Measurements from ENCODE around the gene TTC39B.
"Not testable (repeated sequence)": the region's sequence is repeated elsewhere in the genome, so short reads cannot be mapped to it uniquely, and the experiment has no call there.

TTC39B gene
- 66.2 to 80.3 reads per million in 2 experiments for total RNA-seq

DNA sequence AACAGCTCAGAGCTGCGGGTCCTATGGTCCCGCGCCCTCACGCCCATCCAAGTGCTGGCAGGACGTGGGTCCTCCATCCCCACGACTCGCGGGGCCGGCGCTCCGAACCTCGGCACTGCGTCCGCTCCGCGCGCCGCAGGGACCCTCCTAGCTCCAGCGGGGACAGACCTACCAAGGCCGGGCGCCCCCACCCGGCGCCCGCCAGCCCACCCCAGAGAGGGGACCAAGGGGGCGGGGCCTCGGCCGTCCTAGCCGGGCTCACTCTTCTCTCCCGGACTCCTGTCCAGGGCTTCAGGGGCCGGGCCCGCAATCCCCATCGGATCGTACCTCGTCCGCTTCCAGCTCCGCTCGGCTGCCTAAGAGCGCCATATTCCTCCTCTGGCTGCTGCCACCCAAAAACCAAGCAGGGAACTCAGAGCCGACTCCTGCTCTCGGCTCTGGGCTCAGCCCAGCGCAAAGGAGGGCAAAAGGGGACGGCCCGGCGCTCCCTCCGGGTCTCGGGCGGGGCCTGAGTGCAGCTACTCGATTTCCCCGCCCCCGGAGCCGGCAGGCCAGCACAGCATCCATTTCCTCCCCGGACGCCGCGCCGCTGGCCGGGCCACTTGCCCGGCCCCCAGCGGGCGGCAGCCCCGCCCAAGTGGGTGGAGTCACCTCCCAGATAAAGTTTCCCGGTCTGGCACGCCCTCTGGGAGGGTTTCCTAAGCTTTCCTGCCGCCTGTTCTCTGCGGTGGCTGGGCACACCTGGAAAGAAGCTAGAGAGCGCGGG is at the start of gene TTC39B:
TTC39B (minus strand) TSS at position 460 of the 766 bp plus-strand sequence; CDS start at position 369, 91 bp downstream.
- peak; percentile 63 for DNase-seq (ENCODE audit: low read depth)

DNA sequence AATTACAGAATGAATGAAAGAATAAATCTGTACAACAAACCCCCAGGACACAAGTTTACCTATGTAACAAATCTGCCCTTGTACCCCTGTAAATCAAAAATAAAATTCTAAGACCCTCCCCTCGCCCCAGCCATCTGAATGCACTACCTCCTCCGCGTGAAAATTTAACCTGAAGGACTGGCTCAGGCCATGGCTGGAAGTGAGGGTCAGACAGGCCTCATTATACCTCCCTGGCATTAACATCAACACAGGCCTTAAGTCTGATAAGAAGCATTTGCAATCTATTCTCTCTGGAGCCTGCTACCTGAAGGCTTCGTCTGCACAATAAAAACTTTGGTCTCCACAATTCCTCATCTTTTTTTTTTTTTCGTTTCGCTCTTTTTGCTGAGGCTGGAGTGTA is 48.7 kb upstream of the TTC39B start:
- DNase-seq (ENCODE audit: low read depth), result no peak

DNA sequence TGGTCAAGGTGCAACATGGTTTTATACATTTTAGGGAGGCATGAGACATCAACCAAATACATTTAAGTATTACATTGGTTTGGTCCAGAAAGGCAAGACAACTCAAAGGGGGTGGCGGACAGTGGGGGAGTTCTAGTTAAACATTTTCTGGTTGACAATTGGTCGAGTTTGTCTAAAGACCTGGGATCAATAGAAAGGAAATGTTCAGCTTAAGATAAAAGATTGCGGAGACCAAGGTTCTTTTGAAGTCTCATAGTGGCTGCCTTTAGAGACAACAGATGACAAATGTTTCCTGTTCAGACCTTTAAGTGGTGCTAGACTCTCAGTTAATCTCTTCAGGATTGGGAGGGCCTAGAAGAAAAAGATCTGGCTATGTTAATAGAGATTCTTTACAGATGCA is 47.7 kb upstream of the TTC39B start:
- no peak for DNase-seq (ENCODE audit: low read depth)

DNA sequence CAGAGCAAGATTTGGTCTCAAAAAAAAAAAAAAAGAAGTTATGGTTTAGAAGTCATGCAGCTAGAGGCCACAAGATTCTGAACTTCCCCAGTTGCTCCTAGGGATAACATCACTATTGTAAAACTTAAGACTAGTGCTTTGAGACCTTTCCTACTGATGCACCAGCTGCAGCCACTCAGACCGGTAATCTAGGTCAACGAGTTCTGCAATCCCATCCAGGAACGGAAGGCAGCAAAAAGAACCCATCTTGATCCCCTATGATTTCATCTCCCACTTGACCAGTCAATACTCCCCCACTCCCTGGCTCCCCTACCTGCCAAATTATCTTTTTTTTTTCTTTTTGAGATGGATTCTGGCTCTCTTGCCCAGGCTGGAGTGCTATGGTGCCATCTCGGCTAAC is 46.9 kb upstream of the TTC39B start:
- no peak for DNase-seq (ENCODE audit: low read depth)

DNA sequence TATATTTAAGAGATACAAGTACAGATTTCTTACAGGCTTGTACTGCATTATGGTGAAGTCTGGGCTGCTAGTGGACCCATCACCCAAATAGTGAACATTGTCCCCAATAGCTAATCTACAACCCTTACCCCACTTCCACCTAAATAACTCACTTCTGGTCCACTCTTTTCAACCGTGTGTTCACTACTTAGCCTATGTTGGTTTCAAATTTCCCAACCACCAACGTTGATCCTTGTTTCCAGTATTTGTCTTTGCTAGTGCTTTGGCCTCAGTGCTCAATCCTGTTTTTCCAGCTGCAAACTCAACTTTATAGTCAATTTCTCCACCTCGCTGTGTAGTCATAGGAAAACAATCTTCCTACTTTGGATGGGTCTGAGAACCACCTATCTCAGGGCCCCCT is 45.3 kb upstream of the TTC39B start:
- no peak for DNase-seq (ENCODE audit: low read depth)

DNA sequence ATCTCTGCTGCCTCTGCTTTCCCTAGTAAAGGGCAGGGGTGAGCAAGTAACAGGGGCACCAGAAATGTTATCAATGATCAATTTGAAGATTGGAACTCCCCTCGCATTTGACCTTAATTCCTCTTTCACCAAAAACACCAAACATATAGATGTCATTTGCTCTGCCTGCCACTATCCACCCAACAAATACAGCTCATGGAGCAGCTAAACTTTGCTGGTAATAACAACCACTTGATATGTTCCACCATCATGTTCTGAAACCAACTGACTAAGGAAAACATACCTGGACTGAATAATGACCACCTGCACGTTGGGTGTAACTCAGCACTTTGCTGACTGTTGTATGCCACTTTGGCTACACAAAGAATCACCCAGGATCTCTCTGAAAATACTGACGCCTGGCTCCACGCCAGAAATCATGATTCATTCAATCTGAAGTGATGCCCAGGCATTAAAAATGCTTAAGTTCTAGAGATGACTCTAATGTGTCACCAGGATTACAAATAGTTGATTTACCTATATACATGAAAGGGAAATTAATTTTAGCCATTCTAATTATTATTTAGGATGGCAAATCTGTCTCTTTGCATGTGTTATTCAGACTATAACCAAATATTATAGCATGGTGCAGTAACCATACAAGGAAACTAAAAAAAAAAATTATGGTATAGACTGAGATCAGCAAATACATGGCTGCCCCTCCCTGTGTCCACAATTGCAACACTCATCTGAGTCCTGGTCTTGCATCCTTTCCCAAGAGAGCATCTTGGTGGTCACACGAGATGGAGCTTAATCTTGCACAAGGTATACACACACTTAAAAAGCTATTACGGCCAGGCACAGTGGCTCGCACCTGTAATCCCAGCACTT is 43.1 kb upstream of the TTC39B start:
- DNase-seq (ENCODE audit: low read depth), result no peak

DNA sequence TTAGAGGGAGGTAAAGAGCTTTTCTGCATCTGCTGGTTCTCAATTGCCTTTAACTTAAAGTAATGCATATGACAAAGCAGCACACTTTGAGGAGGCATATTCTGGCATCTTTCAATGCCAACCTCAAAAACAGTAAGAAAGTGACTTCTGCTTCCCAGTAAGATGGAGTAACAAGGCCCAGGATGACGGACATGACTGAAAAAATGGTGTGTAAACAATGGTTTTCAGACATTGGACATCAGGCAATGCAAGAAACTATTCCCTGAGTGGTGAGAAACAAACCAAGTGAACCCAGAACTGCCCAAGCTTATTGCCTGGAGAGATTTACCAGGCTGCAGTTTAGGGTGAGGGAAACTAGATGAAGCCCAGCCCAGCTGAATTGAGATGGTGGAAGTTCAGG is 39.8 kb upstream of the TTC39B start:
- DNase-seq (ENCODE audit: low read depth), result no peak

DNA sequence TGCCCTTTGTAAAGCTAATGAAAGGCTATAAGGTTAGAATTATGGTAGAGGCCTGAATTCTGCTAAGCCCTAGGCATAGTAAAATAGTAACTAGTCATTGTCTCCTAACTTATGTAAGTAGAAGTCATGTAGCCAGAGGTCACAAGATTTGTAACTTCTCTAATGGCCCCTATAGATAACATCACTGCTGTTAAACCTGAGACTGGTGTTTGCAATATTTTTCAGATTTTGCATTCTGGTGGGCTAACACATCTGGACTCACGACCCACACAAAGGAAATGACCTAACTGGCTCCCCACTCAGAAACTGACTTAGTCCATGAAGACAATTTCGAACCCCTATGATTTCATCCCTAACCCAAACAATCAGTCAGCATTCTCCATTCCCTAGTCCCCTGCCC is 37.2 kb upstream of the TTC39B start:
- no peak for DNase-seq (ENCODE audit: low read depth)

DNA sequence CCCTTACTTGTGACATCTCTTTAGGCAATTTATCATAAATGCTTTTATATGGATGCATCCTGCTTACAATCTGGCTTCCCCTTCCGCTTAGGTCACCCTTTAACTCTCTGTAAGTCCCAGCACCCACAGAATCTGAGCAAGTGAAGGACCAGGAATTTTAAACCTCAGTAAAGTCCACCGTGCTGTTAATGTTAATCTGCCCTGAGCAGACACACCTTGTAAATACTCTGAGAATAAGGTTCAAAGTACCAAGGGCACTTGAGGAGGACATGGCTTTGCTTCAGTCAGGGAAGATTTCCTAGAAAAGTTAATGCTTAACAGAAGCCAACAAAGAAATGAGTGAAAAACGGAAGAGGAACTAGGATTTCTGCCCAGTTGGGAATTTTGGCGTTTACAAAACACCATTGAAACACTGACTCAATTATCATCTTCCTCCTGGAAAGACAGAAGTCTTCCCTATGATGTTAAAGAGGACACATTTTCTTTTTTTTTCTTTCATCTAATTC is 26.4 kb upstream of the TTC39B start:
- no peak for DNase-seq (ENCODE audit: low read depth)

DNA sequence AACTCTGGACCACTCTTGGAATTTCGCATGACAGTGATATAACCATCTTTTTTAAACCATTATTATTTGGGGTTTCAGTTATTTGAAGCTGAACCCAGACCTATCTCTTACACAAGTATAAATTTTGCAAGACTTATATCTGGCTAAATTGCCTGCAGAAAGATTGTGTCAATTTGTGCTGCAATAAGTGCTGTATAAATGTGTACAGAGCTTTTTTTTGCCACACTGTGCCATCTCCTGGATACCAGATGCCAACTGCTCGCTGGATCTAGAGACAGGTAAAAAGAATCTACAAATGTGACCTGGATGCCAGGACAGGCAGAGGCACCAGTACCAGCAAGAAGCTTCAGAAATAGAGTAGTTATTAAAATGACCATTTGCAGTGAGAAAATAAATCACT is 25.9 kb upstream of the TTC39B start:
- DNase-seq (ENCODE audit: low read depth), result no peak

DNA sequence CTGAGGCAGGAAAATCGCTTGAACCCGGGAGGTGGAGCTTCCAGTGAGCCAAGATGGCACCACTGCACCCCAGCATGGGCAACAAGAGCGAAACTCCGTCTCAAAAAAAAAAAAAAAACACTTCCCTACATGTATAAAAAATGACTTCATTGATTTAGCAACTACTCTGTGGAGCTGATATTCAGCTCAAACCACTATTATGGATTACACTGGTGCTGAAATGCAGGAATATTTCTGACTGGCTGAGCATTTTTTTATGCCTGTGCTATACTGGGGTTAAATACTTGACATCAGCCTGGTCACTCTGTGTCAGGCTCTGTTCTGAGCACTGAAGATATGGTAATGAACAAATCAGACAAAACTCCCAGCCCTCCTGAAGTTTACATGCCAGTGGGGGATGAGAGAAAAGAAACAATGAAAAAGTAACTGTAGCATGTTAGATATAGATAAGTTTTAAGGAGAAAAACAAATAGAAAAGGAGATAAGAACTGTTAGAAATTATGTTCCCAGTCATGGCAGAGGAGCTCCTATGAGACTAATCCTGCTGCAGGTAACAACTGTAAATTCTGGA is 22.6 kb upstream of the TTC39B start:
- no peak for DNase-seq (ENCODE audit: low read depth)

DNA sequence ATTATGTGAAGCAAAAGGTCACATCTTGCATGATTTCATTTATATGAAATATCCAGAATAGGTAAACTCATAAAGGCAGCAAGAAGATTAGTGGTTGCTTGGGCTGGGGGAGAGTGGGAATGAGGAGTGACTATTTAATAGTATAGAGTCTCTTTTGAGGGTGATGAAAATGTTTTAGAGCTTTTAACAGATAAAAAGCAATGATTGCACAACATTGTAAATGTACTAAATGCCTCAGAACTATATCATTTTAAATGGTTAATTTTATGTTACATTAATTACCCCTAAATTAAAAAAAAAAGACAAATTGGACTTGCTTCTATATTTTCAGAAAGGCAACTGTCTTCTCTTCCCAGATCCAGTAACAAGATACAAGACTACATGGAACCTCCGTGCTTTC is 21.9 kb upstream of the TTC39B start:
- DNase-seq (ENCODE audit: low read depth), result no peak

DNA sequence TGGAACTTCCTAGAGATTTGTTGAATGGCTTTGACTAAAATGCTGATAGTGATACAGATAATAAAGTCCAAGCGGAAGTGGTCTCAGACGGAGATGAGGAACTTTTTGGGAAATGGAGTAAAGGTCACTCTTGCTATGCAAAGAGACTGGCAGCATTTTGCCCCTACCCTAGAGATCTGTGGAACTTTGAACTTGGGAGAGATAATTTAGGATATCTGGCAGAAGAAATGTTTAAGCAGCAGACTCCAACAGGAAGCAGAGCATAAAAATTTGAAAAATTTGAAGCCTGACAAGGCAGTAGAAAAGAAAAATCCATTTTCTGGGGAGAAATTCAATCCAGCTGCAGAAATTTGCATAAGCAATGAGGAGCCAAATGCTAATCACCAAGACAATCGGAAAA is 15.7 kb upstream of the TTC39B start:
- not testable (repeated sequence) for DNase-seq (ENCODE audit: low read depth)

DNA sequence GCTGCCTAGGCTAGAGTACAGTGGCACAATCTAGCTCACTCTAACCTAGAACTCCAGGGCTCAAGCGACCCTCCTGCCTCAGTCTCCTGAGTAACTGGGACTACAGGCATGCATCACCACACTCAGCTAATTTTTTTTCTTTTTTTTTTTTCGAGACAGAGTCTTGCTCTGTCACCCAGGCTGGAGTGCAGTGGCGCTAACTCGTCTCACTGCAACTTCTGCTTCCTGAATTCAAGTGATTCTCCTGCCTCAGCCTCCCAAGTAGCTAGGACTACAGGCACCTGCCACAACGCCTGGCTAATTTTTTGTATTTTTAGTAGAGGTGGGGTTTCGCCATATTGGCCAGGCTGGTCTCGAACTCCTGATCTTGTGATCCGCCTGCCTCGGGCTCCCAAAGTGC is 12.6 kb upstream of the TTC39B start:
- DNase-seq (ENCODE audit: low read depth), result not testable (repeated sequence)

DNA sequence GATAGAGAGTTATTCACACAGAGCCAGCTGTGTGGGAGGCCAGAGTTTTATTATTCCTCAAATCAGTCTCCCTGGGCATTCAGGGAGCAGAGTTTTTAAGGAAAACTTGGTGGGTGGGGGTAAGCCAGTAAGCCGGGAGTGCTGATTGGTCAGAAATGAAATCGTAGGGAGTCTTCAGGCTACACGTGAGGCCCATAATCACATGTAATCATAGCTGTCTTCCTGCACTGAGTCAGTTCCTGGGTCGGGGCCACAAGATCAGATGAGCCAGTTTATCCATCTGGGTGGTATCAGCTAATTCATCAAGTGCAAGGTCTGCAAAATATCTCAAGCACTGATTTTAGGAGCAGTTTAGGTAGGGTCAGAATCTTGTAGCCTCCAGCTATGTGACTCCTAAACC is 10.8 kb upstream of the TTC39B start:
- DNase-seq (ENCODE audit: low read depth), result no peak

DNA sequence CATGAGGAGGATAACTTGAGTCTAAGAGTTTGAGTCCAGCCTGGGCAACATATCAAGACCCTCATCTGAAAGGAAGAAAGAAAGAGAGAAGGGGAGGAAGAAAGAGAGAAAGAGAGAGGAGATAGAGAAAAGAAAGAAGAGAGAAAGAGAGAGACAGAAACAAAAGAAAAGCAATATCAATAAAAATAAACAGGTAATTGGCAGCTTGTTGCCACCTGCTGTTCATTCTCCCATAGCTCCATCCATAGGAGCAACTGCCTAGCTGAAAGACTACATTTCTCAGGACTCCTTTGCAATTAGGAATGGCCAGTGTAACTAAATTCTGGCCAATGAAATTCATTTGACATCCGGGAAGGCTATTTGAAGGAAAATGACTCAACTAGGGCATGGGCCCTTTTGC is 4.6 kb upstream of the TTC39B start:
- no peak for DNase-seq (ENCODE audit: low read depth)

DNA sequence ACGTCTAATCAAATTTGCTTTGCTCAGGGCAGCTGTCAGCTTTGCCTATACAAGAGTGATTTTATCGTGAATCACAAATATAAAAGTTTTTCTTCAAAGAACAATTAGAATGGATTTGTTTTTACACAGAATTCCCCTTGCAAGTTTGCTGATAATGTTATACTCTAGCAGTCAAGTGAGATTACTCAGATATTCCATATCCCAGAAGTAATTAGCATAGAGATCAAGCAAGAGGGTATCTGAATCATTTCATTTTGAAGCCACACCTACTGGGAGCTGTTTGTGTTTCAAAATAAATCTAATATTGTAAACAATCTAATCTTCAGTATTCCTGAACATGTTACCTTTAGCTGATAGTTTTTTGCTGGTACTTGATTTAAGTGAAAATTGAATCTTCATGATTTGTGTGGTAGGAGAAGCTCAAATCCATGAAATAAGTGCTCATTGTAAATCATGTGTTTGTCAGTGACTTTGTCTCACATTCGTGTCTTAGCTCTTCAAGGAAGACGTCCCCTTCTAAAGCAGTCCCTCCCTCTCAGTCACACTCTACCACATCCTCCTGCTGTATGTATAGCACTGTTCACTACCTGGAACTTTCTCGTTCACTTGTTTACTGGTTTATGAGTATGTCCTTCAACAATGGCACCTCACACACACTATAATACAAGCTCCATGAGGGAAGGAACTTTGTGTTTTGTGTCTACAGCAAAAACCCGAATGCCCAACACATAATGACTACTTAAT is 3.3 kb upstream of the TTC39B start:
- DNase-seq (ENCODE audit: low read depth), result no peak

DNA sequence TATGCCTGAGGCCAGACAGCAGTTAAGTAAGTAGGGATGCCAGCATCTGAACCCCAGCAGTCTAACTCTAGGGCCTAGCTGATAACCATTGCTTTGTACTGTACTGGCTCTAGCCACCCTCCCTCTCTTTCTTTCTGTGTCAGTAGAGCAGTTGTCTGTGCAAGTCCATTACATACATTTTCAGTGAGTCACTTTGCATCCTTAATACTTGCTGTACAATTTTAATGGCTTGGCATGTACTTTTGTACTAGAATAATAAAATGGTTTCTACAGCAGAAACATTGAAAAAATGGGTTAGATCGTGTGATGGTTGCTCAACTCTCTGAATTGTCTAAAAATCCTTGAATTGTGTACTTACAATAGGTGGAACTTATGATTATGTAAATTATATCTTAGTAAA is 1.5 kb upstream of the TTC39B start:
- DNase-seq (ENCODE audit: low read depth), result no peak

DNA sequence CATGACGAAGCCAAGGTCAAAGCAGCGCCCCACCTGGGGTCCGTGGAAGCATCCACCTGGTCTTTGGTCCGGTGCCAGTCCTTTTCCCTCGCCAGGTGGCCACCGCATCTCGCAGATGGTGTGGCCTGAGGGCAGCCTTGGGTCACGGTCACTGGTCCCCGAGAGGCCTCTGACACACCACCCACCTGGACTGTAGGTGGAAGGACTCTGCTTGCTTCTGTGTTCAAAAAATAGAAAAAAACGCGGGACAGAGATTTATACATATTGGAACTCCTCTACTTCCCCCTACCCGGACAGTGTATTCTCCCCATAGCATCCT is 466 bp upstream of the TTC39B start:
- no peak for DNase-seq (ENCODE audit: low read depth)

DNA sequence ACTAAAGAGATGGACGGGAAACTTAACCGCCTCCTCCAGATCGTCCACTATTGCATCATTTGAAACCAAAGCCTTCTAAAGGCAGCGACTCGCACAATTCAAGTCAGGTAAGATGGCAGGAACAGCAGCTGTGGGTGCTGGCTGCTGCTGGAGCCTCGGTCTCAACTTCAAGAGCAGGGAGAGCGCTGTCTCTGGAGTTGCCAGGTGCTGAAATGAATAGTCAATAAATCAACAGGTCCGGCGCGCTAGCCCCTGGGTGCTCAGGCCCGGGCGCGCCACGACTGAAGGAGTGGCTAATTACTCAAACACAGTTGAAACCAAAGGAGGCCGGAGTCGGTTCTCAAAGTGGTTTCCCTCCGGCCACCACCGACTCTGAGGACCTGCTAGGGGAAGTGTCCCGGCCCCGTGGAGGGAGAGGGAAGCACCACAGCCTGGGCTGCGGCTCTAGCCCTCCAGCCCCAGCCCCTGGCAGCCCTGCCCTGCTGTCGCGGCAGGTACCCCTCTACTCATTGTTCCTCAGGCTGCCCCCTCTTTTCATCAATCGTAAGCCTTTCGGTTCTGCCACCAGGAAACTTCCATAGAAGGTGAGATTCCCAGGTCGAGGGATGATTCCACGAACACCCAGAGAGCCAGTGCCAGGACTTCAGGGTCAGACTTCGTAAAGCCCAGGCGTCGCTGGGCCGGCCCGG is 804 bp downstream of the TTC39B start:
- DNase-seq (ENCODE audit: low read depth), result peak; percentile 43

DNA sequence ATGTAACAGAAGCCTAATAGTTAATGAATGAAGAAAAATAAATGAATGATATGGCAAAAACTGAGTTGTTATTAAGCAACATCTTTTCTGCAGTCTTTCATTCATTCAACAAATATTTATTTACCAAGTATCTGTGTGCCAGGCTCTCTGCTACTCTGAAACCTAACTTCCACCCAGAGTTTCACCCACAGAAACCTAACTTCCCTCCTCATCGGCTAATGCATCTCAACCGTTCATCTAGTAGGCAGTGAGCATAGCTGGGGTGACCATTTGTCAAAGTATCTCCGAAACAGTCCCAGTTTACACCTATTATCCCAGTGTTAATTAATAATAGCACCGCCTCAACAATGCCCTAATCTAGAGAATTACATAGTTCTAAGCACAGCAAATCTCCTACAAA is 1.5 kb downstream of the TTC39B start:
- DNase-seq (ENCODE audit: low read depth), result no peak

DNA sequence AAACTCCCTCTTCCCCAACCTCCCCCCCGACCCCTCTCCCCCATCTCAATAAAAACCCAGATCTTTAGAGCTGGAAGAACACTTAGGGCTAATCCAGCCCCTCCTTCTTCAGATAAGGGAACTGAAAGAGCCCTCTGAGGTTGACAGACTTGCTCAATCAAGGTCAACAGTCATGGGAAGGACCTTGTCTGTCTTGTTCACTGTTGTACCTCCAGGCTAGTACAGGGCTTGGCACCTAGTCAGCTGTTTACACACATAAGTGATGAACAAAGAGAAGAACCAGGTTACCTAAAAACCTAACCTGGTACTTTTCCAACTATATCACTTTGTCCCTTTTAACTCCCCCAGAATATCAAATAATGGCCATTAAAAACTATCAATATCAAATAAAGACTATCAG is 2.4 kb downstream of the TTC39B start:
- no peak for DNase-seq (ENCODE audit: low read depth)
